ENCODE data around the gene TMEM8B. TPM values are rescaled to one million over a fixed set of nuclear protein-coding genes. Genes with fewer than 3 reads are reported as not detected.
"Not testable (repeated sequence)": the region's sequence is repeated elsewhere in the genome, so short reads cannot be mapped to it uniquely, and the experiment has no call there.

Gene TMEM8B
- total RNA-seq, 1 donor from 2014 or later = 0.79 TPM

GRCh38 chr9:35912791-35913400 lies 83.9 kb downstream of the TMEM8B start:
- Histone ChIP-seq H3K27me3 (ENCODE audit: control insufficient read depth, insufficient read depth, low read length) (no peaks in the 10 kb centered on the region), H3K4me3 (ENCODE audit: low read depth, low read length) (no peak overlapping the region), H3K36me3 (ENCODE audit: control insufficient read depth, insufficient read depth, low read length) (no peaks in the 10 kb centered on the region)
- DNase-seq (ENCODE audit: low read depth) = no peak
- no peak for FAIRE-seq
- TF ChIP-seq CTCF (IDR thresholded peaks at IDR 0.05; ENCODE audit: insufficient read depth, low read length, severe bottlenecking) = no peak

- H3K27me3 ChIP-seq (ENCODE audit: control insufficient read depth, insufficient read depth, low read length); FAIRE-seq; H3K4me3 ChIP-seq (ENCODE audit: low read depth, low read length); DNase-seq (ENCODE audit: low read depth); H3K36me3 ChIP-seq (ENCODE audit: control insufficient read depth, insufficient read depth, low read length): not testable (repeated sequence)
These were observed 84.4 kb downstream of the TMEM8B start for GRCh38 chr9:35913429-35913828.

GRCh38 chr9:35914301-35914807 lies 85.3 kb downstream of the TMEM8B start:
- Histone ChIP-seq H3K4me3 (ENCODE audit: low read depth, low read length) (no peak overlapping the region), H3K27me3 (ENCODE audit: control insufficient read depth, insufficient read depth, low read length) (no peaks in the 10 kb centered on the region), H3K36me3 (ENCODE audit: control insufficient read depth, insufficient read depth, low read length) (no peaks in the 10 kb centered on the region)
- FAIRE-seq = peak; percentile 100
- no peak for TF ChIP-seq CTCF (IDR thresholded peaks at IDR 0.05; ENCODE audit: insufficient read depth, low read length, severe bottlenecking)
- DNase-seq (ENCODE audit: low read depth) = no peak

Other genes with a start within 250 kb of the TMEM8B start
- gene TESK1, start 224.0 kb upstream of the TMEM8B start, total RNA-seq = 6.6 and 8.2 TPM in 2 replicates
- 0.79 and 0.90 TPM in 2 replicates for gene CD72, start 210.8 kb upstream of the TMEM8B start, total RNA-seq
- not detected in 2 replicates for gene SIT1, start 178.3 kb upstream of the TMEM8B start, total RNA-seq
- gene RMRP, start 171.2 kb upstream of the TMEM8B start, total RNA-seq = 15,881 and 37,648 TPM in 2 replicates
- gene CCDC107, start 170.9 kb upstream of the TMEM8B start, total RNA-seq = 11.4 and 13.7 TPM in 2 replicates
- gene ARHGEF39, start 164.0 kb upstream of the TMEM8B start, total RNA-seq = 0.13 and 0.79 TPM in 2 replicates
- gene CA9, start 155.3 kb upstream of the TMEM8B start, total RNA-seq = 3.2 and 28.5 TPM in 2 replicates
- gene TPM2, start 139.3 kb upstream of the TMEM8B start, total RNA-seq = 46.1 and 57.7 TPM in 2 replicates
- gene TLN1, start 97.0 kb upstream of the TMEM8B start, total RNA-seq = 71.0 and 79.0 TPM in 2 replicates
- 45.4 and 57.9 TPM in 2 replicates for gene CREB3, start 96.6 kb upstream of the TMEM8B start, total RNA-seq
- gene GBA2, start 80.0 kb upstream of the TMEM8B start, total RNA-seq = 34.8 and 37.9 TPM in 2 replicates
- 11.8 and 16.8 TPM in 2 replicates for gene RGP1, start 79.9 kb upstream of the TMEM8B start, total RNA-seq
- gene MSMP, start 75.0 kb upstream of the TMEM8B start, total RNA-seq = not detected in 2 replicates
- gene NPR2, start 37.6 kb upstream of the TMEM8B start, total RNA-seq = 5.0 and 7.9 TPM in 2 replicates
- gene SPAG8, start 17.0 kb upstream of the TMEM8B start, total RNA-seq = 0.13 and 0.26 TPM in 2 replicates
- gene HINT2, start 14.2 kb upstream of the TMEM8B start, total RNA-seq = 22.6 and 22.7 TPM in 2 replicates
- gene FAM221B, start 496 bp upstream of the TMEM8B start, total RNA-seq = not detected in 2 replicates
- not detected in 2 replicates for gene OR13J1, start 41.2 kb downstream of the TMEM8B start, total RNA-seq
- gene HRCT1, start 77.0 kb downstream of the TMEM8B start, total RNA-seq = 0.26 TPM in 1 of 2 replicates, not detected in the other
- not detected in 2 replicates for gene SPAAR, start 80.3 kb downstream of the TMEM8B start, total RNA-seq
- not detected in 2 replicates for gene OR2S2, start 128.9 kb downstream of the TMEM8B start, total RNA-seq
- 1.3 and 1.4 TPM in 2 replicates for gene RECK, start 207.7 kb downstream of the TMEM8B start, total RNA-seq